NCI-H748 treated with DMSO at 0.1 percent for 48 hours (cell line): Measurements from ENCODE around the gene ACOT9.
"Not testable (repeated sequence)": the region's sequence is repeated elsewhere in the genome, so short reads cannot be mapped to it uniquely, and the experiment has no call there.

Experiments used
- DNase-seq: peaks from one replicate; lab custom pipeline; 2025; lab: John Stamatoyannopoulos, UW

ACOT9 gene

DNA sequence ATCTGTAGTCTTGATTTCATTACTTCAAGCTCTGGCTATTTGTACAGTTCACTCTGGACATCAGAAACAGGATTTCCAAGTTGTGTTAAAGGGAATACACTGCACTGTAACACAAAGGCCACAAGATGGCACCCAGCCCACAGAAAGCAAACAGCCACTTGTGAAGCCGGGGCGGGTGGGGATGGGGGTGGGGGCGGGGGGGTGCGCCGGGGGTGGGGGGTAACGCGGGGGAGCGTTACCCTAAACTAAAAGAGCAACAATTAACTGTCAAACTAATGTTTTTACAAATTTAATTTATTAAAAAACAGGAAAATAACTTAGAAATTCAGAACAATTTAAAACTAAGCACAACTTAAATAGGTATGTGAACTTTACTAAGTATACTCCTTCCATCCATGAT lies 48.5 kb downstream of the ACOT9 start:
- DNase-seq: peak; percentile 1

DNA sequence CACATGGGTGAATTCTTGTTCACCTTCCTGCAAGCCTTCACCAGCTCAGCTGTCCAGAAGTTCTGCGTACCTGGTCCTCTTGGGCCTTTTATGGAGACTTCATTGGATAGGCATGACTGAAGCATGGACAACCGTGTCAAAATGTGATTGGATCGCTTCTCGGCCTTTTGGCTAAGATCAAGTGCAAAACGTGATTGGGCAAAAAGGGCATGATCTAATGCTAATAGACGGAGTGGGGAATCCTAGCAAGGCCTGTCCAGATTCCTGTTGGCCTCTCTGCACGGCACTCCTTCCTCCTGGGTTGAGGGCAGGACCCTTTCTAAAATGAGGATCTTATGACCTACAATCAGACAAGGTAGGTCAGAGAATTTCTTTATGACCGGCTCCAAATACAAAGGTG lies 50.9 kb downstream of the ACOT9 start:
- DNase-seq: no peak

DNA sequence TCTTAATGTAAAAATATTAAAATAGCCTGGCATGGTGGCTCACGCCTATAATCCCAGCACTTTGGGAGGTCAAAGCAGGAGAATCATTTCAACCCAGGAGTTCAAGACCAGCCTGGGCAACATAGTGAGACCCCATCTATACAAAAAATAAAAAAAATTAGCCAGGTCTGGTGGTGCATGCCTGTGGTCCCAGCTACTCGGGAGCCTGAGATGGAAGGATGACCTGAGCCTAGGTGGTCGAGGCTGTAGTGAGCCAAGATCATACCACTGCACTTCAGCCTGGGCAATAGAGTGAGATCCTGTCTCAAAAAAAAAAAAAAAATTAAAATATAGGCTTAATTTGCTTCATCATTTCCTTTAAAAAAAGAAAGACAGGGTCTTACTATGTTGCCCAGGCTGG lies 66.6 kb downstream of the ACOT9 start:
- DNase-seq: not testable (repeated sequence)

DNA sequence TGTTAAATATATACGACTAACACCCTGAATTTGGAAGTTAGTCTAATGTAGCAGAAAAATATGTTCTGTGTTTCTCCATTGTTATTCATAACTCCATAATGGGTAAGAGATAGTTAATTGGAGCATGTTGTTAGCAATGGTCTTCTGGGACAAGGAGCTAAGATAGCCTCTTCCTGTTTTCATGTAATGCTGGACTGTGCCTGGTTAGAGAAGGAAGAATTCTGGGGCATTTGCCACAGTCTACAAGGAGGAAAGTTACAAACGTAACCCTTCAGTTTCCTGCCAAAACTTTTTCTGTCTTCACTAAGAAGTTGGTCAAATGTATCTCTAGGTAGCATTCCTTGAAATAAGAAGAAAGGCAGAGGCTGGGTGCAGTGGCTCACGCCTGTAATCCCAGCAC lies 70.0 kb downstream of the ACOT9 start:
- no peak for DNase-seq

DNA sequence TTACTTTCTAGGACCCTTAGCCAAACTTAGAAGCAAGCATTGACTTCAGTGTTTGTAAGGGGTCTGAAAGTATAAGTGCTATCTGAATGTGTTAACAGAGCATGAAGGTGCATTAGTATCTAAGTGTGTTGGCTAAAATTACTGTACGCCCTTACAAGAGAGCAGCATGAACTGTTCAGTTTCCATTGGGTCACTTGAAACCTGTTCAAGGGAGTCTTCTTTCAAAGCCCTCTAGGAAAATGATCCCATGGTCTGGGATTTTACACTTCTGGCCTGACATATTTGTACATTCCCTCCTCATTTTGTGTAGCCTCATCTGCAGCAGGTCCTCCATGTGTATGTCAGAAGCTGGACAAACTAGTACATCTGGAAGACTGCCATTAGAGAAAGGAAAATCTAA lies 72.5 kb downstream of the ACOT9 start:
- DNase-seq: no peak

DNA sequence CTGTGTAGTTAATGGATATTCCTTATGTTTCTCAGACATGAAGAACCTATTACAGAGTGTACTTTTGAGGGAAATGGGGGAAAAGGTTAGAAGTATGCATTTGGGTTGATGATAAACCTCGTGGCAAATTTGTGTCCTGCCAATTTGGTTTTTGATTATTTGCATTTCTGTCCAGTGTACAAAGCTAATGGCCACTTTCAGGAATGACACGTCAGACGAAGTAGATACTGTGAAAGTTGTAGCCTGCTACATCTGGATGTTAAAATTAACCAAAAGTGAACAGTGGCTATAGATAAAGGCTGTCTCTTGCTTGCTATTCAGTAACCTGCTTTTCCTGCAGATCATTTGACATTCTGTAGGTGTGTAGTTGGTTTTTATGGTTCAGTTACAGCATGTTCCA lies 74.7 kb downstream of the ACOT9 start:
- no peak for DNase-seq

DNA sequence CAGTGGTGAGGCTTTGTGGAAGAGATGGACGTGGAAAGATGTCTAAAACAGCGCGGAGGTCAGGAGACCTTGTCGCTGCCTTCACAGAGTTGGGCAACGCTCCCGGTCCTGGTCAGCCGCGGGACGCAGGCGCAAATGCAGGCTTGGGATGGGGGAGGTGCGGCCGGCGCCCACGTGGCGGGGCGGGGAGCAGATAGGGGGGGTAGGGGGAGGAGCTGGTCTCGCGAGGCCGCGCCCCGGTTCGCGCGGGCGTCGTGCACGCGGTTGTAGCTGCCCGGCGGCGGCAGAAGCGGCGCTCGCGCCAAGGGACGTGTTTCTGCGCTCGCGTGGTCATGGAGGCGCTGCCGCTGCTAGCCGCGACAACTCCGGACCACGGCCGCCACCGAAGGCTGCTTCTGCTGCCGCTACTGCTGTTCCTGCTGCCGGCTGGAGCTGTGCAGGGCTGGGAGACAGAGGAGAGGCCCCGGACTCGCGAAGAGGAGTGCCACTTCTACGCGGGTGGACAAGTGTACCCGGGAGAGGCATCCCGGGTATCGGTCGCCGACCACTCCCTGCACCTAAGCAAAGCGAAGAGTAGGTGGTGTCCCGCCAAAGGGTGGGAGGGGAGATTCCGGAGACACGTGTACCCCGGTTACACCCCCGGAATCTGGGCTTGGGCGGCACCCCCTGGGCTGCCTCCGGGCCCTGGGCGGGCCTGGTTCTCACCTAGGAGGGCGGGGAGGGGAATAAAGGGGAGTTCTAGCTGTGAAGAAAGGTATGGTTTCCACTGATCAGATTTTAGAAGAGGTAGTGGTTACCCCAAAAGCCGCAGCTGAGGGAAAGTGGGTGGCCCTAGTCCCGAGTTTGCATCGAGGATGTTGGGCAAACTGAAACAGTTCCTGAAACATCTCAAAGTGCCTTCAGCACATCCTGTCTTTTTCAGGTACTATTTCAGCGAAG lies 75.6 kb downstream of the ACOT9 start, which contains the start of gene PRDX4:
Gene PRDX4 (plus strand): TSS at position 255 of the 939 bp plus-strand sequence. CDS start 78 bp downstream, at position 333.
- peak; percentile 49 for DNase-seq

DNA sequence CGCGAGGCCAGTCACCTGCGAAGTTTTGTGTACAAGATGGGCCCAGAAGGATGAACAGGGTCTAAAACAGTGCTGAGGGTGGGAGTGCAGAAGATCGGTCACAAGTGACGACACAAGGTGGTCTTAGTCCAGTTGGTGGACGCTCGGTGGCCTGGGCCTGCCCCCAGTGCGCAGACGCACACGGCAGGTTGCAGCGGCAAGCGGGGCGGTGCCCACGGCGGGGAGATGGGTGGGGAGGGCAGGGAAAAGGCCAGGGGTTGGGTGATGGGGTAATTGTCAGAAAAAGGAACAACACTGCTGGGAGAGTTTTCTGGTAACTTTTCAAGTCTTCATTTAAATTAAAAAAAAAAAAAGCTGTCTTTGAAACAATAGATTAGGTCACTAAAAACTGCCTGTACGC lies 76.8 kb downstream of the ACOT9 start:
- no peak for DNase-seq

DNA sequence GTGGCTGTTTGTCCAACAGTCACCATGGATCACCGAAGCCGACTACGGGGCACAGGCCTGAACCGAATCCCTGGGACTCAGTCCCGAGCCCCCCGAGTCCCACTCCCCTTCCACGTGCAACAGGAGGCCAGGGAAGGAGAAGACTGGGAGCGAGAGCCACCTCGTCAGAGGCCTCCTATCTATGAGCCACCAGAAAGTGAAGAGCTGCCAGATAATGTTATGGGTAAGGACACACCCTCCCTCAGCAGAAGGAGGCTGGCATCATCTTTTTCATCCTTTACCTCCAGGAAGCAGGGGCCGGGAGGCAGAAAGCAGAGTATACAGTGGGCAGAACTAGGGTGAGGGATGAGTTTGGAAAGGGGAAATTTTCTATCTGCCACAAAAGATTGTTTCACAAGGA lies 78.6 kb downstream of the ACOT9 start:
- DNase-seq: no peak

DNA sequence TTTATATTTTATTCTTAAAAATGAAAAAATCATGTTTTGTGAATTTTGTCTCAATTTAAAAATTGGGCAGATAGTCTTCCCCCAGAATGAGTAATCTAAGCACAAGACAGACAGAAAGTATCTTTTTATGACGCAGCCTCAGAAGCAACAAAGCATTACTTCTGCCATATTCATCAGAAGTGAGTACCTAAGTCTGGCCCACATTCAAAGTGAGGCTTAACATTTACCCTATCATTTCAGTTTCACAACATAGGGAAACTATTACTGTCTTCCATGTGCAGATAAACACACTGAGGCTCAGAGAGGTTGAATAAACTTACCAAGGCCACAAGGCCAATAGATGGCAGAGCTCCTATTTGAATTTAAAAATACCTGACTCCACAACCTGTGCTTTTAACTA lies 80.2 kb downstream of the ACOT9 start:
- DNase-seq: no peak

DNA sequence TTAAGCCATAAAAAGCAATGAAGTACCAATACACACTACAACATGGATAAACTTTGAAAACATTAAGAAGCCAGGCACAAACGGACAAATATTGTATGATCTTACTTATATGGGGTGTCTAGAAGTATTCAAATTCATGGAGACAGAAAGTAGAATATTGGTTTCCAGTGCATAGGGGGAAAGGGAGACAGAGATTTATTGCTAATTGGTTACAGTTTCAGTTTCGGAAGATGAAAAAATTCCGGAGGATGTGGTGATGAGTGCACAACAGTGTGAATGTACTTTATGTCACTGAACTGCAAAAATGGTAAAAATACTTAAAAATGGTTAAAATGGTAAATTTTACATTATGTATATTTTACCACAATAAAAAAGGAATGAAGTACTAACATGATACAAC lies 80.9 kb downstream of the ACOT9 start:
- no peak for DNase-seq

DNA sequence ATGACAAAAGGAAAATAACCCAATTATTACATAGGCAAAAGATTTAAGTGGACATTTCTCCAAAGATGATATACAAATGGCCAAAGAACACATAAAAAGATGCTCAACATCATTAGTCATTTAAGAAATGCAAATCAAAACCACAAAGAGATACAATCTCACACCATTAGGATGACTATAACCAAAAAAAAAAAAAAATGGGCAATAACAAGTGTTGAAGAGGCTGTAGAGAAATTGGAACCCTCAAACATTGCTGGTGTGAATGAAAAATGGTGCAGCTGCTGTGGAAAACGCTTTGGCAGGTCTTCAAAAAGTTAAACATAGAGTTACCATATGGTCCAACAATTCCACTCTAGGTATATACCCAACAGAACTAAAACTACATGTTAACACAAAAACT lies 81.4 kb downstream of the ACOT9 start:
- DNase-seq: no peak

DNA sequence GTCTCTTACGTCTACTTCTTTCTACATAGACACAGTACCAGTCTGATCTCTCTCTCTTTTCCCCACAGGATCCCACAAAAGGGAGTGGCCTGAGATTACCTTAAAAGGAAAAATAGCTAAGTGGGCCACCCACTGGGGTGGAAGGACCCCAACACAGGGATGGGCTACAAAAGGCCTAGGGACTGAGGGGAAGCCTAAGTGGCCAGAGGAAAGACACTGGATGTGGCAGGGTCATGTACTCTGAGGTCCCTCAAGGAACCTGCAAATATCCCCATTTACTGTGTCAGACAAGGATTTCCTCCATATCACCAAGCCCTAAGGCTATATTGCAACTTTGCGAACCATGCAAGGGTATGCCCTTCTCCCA lies 82.3 kb downstream of the ACOT9 start:
- no peak for DNase-seq

DNA sequence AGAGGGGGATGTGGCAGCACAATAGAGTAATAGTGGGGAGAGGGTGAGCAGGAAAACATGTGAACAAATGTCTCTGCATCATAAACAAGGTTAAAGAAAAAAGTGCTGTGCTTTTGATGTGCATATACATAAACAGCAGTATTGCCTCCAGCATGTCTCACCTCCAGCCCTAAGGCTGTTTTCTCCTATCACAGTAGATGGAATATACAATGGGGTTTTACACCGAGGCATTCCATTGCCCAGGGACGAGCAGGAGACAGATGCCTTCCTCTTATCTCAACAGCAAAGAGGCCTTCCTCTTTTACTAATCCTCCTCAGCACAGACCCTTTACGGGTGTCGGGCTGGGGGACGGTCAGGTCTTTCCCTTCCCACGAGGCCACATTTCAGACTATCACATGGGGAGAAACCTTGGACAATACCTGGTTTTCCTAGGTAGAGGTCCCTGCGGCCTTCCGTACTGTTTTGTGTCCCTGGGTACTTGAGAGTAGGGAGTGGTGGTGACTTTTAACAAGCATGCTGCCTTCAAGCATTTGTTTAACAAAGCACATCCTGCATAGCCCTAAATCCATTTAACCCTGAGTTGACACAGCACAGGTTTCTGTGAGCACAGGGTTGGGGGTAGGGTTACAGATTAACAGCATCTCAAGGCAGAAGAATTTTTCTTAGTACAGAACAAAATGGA lies 82.9 kb downstream of the ACOT9 start:
- DNase-seq: not testable (repeated sequence)

DNA sequence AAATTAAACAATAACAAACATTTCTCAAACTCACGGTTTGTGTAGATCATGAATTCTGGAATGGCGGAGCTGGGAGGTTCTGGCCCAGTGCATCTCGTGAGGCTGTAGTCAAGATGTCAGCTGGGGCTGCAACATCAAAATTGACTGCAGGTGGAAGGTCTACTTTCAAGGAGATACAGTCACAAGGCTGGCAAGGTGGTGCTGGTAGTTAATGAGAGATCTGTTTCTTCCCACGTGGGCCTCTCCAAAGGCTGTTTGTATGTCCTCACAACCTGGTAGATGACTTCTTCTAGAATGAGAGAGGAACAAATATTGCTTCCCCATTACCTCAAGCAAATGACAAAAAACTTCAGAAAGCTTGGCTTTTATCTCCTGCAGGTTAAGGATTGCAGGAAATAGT lies 83.7 kb downstream of the ACOT9 start:
- DNase-seq: no peak

DNA sequence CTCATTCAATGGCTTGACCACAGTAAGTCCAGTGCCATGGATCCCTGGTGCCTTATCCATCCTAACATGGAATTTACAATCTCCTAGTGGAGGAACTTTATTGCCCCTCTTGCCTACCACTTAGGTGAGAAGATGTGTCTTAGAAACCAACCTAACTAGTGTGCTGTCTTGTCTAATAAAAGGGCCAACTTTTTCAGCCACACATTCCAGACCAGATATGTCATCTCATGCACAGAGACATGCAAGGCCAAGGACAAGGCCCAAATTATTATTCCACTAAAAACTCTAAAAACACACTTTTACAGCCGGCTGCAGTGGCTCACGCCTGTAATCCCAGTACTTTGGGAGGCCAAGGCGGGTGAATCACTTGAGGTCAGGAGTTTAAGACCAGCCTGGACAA lies 86.4 kb downstream of the ACOT9 start:
- DNase-seq: no peak

DNA sequence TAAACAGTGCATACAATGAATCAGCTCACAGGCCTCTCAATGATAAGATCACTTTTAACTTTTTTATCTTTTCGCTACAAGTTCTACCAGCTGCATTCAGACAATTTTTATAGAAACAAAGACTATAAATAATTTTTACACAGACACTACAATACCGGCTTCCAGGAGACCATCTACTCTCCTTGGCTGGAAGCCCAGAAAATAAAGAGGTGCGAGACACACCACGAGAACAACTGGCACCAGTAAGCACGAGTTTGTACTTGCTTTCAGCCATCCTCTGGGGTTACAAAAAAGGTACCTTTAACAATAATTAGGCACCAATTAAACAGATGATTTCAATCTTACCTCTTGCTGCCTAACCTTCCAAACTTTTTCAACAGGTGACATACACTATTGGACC lies 87.0 kb downstream of the ACOT9 start:
- no peak for DNase-seq
